GM03348 (cell line): Measurements from ENCODE around the gene TBX3.

Experiments
- DNase-seq: peaks from one replicate; pipeline ENCODE4 v3.0.0; 2012; ENCODE audit warnings: low spot score

TBX3 gene

GRCh38 chr12:114627393-114627792 lies 56.6 kb downstream of the TBX3 start:
- DNase-seq, result no peak

- DNase-seq, result peak; percentile 62
These were observed 58.6 kb downstream of the TBX3 start for GRCh38 chr12:114625294-114625851.

GRCh38 chr12:114623737-114624136 lies 60.2 kb downstream of the TBX3 start:
- no peak for DNase-seq
